ENCODE data around the gene METTL8.

Gene METTL8

DNA sequence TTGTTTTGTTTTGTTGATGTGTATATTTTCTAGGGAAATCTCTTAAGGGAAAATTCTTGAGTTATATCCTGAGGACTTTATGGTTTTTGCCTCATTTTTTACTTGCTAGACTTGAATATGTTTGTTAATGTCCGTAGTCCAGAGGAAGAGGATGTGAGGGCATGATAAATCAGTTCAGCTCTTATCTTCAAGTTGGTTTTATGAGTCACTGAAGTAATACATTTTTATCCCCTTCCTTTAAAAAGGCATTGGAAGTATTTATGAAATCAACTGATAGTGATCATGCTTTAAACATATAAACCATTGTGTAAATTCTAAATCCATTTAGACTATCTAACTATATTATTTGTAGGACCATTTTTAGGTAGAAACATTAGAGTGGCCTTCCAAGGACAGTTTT lies 44.6 kb upstream of the METTL8 start:
- TF ChIP-seq, protein P1, sequence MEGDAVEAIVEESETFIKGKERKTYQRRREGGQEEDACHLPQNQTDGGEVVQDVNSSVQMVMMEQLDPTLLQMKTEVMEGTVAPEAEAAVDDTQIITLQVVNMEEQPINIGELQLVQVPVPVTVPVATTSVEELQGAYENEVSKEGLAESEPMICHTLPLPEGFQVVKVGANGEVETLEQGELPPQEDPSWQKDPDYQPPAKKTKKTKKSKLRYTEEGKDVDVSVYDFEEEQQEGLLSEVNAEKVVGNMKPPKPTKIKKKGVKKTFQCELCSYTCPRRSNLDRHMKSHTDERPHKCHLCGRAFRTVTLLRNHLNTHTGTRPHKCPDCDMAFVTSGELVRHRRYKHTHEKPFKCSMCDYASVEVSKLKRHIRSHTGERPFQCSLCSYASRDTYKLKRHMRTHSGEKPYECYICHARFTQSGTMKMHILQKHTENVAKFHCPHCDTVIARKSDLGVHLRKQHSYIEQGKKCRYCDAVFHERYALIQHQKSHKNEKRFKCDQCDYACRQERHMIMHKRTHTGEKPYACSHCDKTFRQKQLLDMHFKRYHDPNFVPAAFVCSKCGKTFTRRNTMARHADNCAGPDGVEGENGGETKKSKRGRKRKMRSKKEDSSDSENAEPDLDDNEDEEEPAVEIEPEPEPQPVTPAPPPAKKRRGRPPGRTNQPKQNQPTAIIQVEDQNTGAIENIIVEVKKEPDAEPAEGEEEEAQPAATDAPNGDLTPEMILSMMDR (IDR thresholded peaks at IDR 0.05; ENCODE audit: poor library complexity, severe bottlenecking): no peak
- peaks cover 66% of the 10 kb centered on the region for H3K36me3 ChIP-seq (ENCODE audit: low read depth)
- no peak for ATAC-seq (ENCODE audit: low read depth)

DNA sequence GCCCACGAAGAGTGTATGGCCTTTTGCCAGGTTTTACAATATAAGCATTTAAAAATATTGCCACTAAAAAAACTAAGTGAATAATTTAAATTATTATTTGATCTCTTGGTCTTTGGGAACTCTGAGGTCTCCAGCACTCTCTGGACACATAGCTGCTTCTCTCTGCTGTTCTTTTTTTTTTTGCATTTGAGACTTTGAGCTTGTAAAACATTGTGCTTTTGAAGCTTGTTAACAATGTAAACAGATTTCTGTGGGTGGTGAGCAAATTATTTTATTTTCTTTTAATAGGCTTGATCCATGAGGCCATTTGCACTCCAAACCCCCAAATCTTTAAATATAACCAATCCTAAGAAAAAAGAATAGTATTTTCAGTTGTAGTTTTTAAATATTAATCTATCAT lies 42.2 kb upstream of the METTL8 start:
- TF ChIP-seq, protein P1 (IDR thresholded peaks at IDR 0.05; ENCODE audit: poor library complexity, severe bottlenecking): no peak
- peaks cover 72% of the 10 kb centered on the region for H3K36me3 ChIP-seq (ENCODE audit: low read depth)
- ATAC-seq (ENCODE audit: low read depth): no peak
- no peak overlapping the region for H3K4me3 ChIP-seq (ENCODE audit: severe bottlenecking)
- no peak overlapping the region for H3K27ac ChIP-seq (ENCODE audit: poor library complexity, severe bottlenecking)
- peaks cover 2% of the 10 kb centered on the region for H3K9me3 ChIP-seq (ENCODE audit: severe bottlenecking)
- no peak for DNase-seq (ENCODE audit: low spot score)
- no peaks in the 10 kb centered on the region for H3K27me3 ChIP-seq (ENCODE audit: insufficient read depth, poor library complexity, severe bottlenecking)
- H3K4me1 ChIP-seq (ENCODE audit: insufficient read depth, poor library complexity, severe bottlenecking): no peaks in the 10 kb centered on the region

More for the DNA sequence above, 44.6 kb upstream of the METTL8 start:
- Histone ChIP-seq H3K27me3 (ENCODE audit: insufficient read depth, poor library complexity, severe bottlenecking) (no peaks in the 10 kb centered on the region), H3K4me1 (ENCODE audit: insufficient read depth, poor library complexity, severe bottlenecking) (no peaks in the 10 kb centered on the region), H3K27ac (ENCODE audit: poor library complexity, severe bottlenecking) (no peak overlapping the region), H3K4me3 (ENCODE audit: severe bottlenecking) (no peak overlapping the region), H3K9me3 (ENCODE audit: severe bottlenecking) (peaks cover 2% of the 10 kb centered on the region)
- DNase-seq (ENCODE audit: low spot score): no peak

DNA sequence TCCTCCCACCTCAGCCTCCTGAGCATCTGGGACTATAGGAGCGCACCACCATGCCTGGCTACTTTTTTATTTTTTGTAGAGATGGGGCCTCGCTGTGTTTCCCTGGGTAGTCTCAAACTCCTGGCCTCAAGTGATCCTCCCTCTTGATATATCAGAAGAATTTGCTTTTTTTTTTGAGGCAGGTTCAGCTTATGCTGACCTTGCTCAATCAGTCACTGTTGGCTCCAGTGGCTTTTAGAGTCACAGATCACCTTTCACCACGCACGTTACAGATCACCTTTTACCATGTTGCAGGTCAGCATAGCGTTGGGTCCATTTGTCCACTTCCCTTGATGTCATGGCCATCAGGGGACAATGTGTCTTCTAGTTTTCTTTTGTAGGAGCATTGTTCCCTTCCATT lies 36.3 kb upstream of the METTL8 start:
- ATAC-seq (ENCODE audit: low read depth): no peak
- H3K36me3 ChIP-seq (ENCODE audit: low read depth): peaks cover 66% of the 10 kb centered on the region
- no peak overlapping the region for H3K27ac ChIP-seq (ENCODE audit: poor library complexity, severe bottlenecking)
- no peak overlapping the region for H3K4me3 ChIP-seq (ENCODE audit: severe bottlenecking)
- no peaks in the 10 kb centered on the region for H3K4me1 ChIP-seq (ENCODE audit: insufficient read depth, poor library complexity, severe bottlenecking)
- no peaks in the 10 kb centered on the region for H3K27me3 ChIP-seq (ENCODE audit: insufficient read depth, poor library complexity, severe bottlenecking)
- TF ChIP-seq, protein P1 (IDR thresholded peaks at IDR 0.05; ENCODE audit: poor library complexity, severe bottlenecking): no peak
- no peak for DNase-seq (ENCODE audit: low spot score)
- H3K9me3 ChIP-seq (ENCODE audit: severe bottlenecking): no peaks in the 10 kb centered on the region

DNA sequence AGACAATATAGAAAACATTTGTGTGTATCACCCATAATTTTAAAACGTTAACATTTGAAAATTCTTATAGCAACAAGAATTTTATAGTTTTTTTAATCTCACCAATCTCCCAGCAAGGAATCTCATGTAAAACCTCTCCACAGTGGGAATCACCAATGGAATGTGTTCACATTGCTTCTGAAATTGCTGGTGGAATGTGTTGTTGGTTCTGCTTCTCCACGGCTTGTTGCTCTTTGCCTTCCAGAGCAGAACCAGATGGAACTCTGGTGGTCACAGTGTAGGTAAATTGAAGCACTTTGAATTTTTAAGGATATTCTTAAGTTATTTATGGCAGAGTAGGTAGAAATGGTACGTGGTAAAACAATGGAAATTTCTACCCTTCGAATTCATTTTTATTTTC lies 35.4 kb upstream of the METTL8 start:
- Histone ChIP-seq H3K36me3 (ENCODE audit: low read depth) (peaks cover 58% of the 10 kb centered on the region), H3K27me3 (ENCODE audit: insufficient read depth, poor library complexity, severe bottlenecking) (no peaks in the 10 kb centered on the region), H3K4me1 (ENCODE audit: insufficient read depth, poor library complexity, severe bottlenecking) (no peaks in the 10 kb centered on the region), H3K27ac (ENCODE audit: poor library complexity, severe bottlenecking) (no peak overlapping the region), H3K4me3 (ENCODE audit: severe bottlenecking) (no peak overlapping the region), H3K9me3 (ENCODE audit: severe bottlenecking) (no peaks in the 10 kb centered on the region)
- no peak for DNase-seq (ENCODE audit: low spot score)
- no peak for ATAC-seq (ENCODE audit: low read depth)
- TF ChIP-seq, protein P1 (IDR thresholded peaks at IDR 0.05; ENCODE audit: poor library complexity, severe bottlenecking): no peak

DNA sequence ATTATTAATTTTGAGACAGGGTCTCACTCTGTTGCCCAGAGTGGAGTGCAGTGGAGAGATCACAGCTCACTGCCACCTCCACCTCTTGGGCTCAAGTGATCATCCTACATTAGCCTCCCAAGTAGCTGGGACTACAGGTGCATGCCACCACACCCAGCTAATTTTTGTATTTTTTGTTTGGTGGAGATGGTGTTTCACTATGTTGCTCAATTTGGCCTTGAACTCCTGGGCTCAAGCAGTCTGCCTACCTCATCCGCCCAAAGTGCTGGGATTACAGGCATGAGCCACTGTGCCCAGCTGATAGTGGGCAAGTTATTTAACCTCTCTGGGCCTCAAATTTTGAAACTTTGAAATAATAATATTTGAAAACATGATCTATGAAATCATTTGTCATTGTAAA lies 26.7 kb upstream of the METTL8 start:
- Histone ChIP-seq H3K4me1 (ENCODE audit: insufficient read depth, poor library complexity, severe bottlenecking) (no peaks in the 10 kb centered on the region), H3K9me3 (ENCODE audit: severe bottlenecking) (no peaks in the 10 kb centered on the region), H3K36me3 (ENCODE audit: low read depth) (peaks cover 58% of the 10 kb centered on the region), H3K4me3 (ENCODE audit: severe bottlenecking) (no peak overlapping the region), H3K27me3 (ENCODE audit: insufficient read depth, poor library complexity, severe bottlenecking) (no peaks in the 10 kb centered on the region), H3K27ac (ENCODE audit: poor library complexity, severe bottlenecking) (no peak overlapping the region)
- ATAC-seq (ENCODE audit: low read depth) (no peak), DNase-seq (ENCODE audit: low spot score) (no peak)
- TF ChIP-seq, protein P1 (IDR thresholded peaks at IDR 0.05; ENCODE audit: poor library complexity, severe bottlenecking): no peak
